Renal pelvis (tissue), 12 donors: Measurements from ENCODE around the gene PMPCA. TPM values are rescaled to one million over a fixed set of nuclear protein-coding genes. Genes with fewer than 3 reads are reported as not detected.

ENCODE experiments used
- DNase-seq: peaks from one replicate; pipeline ENCODE4 v3.0.0-alpha.2; 2013
- long read RNA-seq, 16 experiments: transcript quantifications; one replicate each; lab custom pipeline, GENCODE V29; 2026
- polyA plus RNA-seq, 3 donors: library from polyadenylated mRNA; unstranded; fragments of 120-200 nt; gene quantifications; one replicate each; pipeline ENCODE4 v1.2.1, GENCODE V29; 2013; ENCODE audit not compliant: insufficient read length in 3 of 3

The PMPCA gene, protein sequence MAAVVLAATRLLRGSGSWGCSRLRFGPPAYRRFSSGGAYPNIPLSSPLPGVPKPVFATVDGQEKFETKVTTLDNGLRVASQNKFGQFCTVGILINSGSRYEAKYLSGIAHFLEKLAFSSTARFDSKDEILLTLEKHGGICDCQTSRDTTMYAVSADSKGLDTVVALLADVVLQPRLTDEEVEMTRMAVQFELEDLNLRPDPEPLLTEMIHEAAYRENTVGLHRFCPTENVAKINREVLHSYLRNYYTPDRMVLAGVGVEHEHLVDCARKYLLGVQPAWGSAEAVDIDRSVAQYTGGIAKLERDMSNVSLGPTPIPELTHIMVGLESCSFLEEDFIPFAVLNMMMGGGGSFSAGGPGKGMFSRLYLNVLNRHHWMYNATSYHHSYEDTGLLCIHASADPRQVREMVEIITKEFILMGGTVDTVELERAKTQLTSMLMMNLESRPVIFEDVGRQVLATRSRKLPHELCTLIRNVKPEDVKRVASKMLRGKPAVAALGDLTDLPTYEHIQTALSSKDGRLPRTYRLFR
- 10 to 100 TPM; 57.9 to 76.6 (median 60.2) TPM for polyA plus RNA-seq
- long read RNA-seq, donor 1, transcript PMPCA-201 (13 exons, 2,174 nt) = major isoform, 17 of 21 reads
- long read RNA-seq, donor 1, partial matches to known transcripts = 0 of 21 reads
- long read RNA-seq, donor 1, other reads (novel, unspliced or antisense) = 0 of 21 reads
- long read RNA-seq, donor 2, transcript PMPCA-201 (13 exons, 2,174 nt) = major isoform, 19 of 28 reads
- long read RNA-seq, donor 2, partial matches to known transcripts = 9 of 28 reads
- long read RNA-seq, donor 2, other reads (novel, unspliced or antisense) = 0 of 28 reads
- long read RNA-seq, donor 3, transcript PMPCA-201 (13 exons, 2,174 nt) = major isoform, 18 of 23 reads
- long read RNA-seq, donor 3, partial matches to known transcripts = 0 of 23 reads
- long read RNA-seq, donor 3, other reads (novel, unspliced or antisense) = 0 of 23 reads
- long read RNA-seq, donor 4, transcript PMPCA-201 (13 exons, 2,174 nt) = major isoform, 22 of 22 reads
- long read RNA-seq, donor 4, partial matches to known transcripts = 0 of 22 reads
- long read RNA-seq, donor 4, other reads (novel, unspliced or antisense) = 0 of 22 reads
- long read RNA-seq, donor 5, transcript PMPCA-201 (13 exons, 2,174 nt) = major isoform, 8 of 14 reads
- long read RNA-seq, donor 5, partial matches to known transcripts = 6 of 14 reads
- long read RNA-seq, donor 5, other reads (novel, unspliced or antisense) = 0 of 14 reads
- long read RNA-seq, donor 6, transcript PMPCA-201 (13 exons, 2,174 nt) = major isoform, 25 of 42 reads
- long read RNA-seq, donor 6, partial matches to known transcripts = 15 of 42 reads
- long read RNA-seq, donor 6, other reads (novel, unspliced or antisense) = 0 of 42 reads
- long read RNA-seq, donor 7, transcript PMPCA-201 (13 exons, 2,174 nt) = major isoform, 24 of 44 reads
- long read RNA-seq, donor 7, partial matches to known transcripts = 18 of 44 reads
- long read RNA-seq, donor 7, other reads (novel, unspliced or antisense) = 0 of 44 reads
- long read RNA-seq, donor 8, transcript PMPCA-201 (13 exons, 2,174 nt) = major isoform, 9 of 16 reads
- long read RNA-seq, donor 8, partial matches to known transcripts = 7 of 16 reads
- long read RNA-seq, donor 8, other reads (novel, unspliced or antisense) = 0 of 16 reads
- long read RNA-seq, donor 9, transcript PMPCA-201 (13 exons, 2,174 nt) = major isoform, 20 of 23 reads
- long read RNA-seq, donor 9, partial matches to known transcripts = 0 of 23 reads
- long read RNA-seq, donor 9, other reads (novel, unspliced or antisense) = 0 of 23 reads
- long read RNA-seq, donor 10, transcript PMPCA-201 (13 exons, 2,174 nt) = major isoform, 17 of 21 reads
- long read RNA-seq, donor 10, partial matches to known transcripts = 0 of 21 reads
- long read RNA-seq, donor 10, other reads (novel, unspliced or antisense) = 0 of 21 reads
- long read RNA-seq, donor 11, transcript PMPCA-201 (13 exons, 2,174 nt) = major isoform, 20 of 22 reads
- long read RNA-seq, donor 11, partial matches to known transcripts = 0 of 22 reads
- long read RNA-seq, donor 11, other reads (novel, unspliced or antisense) = 0 of 22 reads
- long read RNA-seq, donor 12, transcript PMPCA-201 (13 exons, 2,174 nt) = major isoform, 27 of 53 reads
- long read RNA-seq, donor 12, transcript PMPCA-207 (6 exons, 1,174 nt) = minor isoform, 6 of 53 reads
- long read RNA-seq, donor 12, partial matches to known transcripts = 11 of 53 reads
- long read RNA-seq, donor 12, other reads (novel, unspliced or antisense) = 5 of 53 reads
- long read RNA-seq, donor 13, partial matches to known transcripts = 9 of 12 reads
- long read RNA-seq, donor 13, other reads (novel, unspliced or antisense) = 0 of 12 reads
- long read RNA-seq, donor 14 = 0 reads
- long read RNA-seq, donor 15, transcript PMPCA-201 (13 exons, 2,174 nt) = major isoform, 23 of 43 reads
- long read RNA-seq, donor 15, partial matches to known transcripts = 15 of 43 reads
- long read RNA-seq, donor 15, other reads (novel, unspliced or antisense) = 0 of 43 reads
- long read RNA-seq, donor 16, transcript PMPCA-201 (13 exons, 2,174 nt) = major isoform, 20 of 41 reads
- long read RNA-seq, donor 16, partial matches to known transcripts = 15 of 41 reads
- long read RNA-seq, donor 16, other reads (novel, unspliced or antisense) = 0 of 41 reads

DNA sequence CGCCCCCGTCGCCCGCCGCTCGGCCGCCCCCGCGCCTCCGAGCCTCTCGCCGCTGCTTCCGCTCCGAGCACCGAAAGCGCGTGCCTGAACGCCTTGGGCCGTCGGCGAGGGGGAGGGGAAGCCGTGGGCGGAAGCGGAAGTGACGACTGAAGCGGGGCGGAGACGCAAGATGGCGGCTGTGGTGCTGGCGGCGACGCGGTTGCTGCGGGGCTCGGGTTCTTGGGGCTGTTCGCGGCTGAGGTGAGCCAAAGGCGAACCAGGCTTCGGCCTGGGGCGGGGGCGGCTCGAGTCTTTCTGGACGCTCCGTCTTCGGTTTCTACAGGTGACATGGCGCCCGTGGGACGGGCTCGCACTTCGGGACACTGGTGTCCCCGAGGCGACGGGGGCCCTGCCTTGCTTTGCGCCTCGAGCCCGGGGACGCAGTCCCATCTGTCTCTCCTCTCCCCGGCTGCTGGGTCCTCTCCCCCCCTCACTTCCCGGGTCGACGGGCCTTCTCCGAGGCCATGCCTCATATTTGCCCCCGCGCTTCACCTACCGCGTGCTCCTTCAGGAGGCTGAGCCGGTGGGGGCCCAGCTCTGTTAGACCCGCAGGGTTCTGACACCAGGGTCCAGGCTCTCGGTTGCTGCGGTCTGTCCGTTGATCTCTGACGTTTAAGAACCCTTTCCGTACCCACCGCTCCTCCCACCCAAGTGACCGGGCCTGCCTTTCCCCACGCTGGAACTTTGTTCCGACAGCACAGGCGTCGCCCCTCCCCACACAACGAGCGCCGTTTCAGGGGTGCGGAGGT is at the start of gene PMPCA, which contains the start of gene ENTR1:
Gene PMPCA, plus strand, starts transcription at position 159 of the 788 bp plus-strand sequence. Its CDS starts 11 bp downstream, at position 170.
Gene ENTR1, minus strand, starts transcription at position 115 of the 788 bp plus-strand sequence. CDS start 217 bp downstream, outside the sequence.
- peak; percentile 90 for DNase-seq

GRCh38 chr9:136361047-136361753 is 49.3 kb upstream of the PMPCA start:
- no peak for DNase-seq

DNA sequence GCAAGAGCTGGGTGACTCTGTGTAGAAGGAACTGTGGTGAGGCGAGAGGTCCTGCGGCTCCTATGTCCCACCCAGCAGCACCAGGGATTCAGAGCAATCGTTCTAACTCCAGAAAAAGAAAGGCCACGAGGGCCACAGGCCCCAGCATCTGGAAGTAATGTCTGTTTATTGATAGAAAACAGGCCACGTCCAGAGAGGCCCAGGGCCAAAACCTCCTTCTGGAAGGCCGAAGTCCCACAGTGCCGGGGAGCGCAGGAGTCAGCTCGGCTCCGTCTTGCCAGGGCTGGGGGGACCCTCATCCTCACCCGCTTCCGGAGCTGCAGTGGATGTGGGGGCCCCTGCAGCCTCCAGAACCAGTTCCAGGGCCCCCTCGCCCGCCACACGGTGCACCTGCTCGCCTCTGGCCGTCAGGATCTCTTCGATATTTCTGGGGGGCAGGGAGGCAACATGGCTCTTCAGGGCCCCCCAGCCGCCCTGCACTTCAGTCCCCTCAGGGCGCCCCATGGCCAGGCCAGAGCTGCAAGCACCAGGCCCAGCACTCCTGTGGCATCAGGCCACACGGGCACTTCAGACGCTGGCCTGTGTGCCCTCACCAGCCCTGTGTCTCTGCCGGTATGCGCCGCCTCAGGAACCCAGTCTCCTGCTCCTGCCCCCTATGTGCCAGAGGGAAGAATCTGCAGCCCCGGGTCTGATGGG is 48.6 kb upstream of the PMPCA start:
- no peak for DNase-seq

GRCh38 chr9:136362450-136362784 is 48.0 kb upstream of the PMPCA start:
- DNase-seq = no peak

GRCh38 chr9:136363106-136363948 is 47.1 kb upstream of the PMPCA start, which contains the start of gene DNLZ:
TSS of gene DNLZ (minus strand) at chr9:136363744. CDS start at chr9:136363714, 30 bp downstream.
- peak; percentile 91 for DNase-seq

DNA sequence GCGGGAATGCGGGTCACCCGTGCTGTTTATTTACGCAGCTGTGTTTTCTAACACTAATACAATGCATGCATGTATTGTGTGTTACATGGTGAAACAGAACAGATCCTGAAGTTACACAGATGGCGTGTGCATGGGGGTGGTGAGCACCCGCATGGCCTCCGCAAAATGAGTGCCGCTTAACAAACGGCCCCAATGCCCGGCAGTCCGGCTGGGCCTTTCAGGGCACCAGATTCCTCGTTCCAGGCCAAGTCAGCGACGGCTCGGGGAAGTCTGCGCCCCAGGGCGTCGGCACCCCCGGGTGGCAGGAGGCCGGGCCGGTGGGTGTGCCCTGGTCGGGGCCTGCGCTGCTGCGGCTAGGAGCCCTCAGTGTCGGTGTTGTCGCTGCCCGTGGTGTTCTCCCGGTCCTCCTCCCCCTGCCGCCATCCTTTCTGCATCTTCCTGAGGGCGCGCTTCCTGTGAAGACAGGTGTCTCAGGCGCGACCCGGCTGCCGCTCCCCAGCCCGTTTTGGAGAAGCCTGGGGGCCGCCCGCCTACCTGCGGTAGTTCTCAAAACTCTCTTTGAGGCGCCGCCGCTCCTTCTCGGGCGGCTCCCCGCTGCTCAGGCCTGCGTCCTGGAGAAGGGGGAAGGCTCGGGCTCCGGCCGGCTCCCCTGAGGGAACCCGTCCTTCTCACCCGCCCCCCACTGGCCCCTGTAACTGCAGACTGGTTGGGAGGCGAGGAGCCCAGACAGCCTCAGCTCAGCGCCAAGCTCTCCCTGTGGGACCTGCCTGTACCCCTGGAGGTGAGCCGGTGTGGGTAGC is 46.3 kb upstream of the PMPCA start:
- DNase-seq = no peak

DNA sequence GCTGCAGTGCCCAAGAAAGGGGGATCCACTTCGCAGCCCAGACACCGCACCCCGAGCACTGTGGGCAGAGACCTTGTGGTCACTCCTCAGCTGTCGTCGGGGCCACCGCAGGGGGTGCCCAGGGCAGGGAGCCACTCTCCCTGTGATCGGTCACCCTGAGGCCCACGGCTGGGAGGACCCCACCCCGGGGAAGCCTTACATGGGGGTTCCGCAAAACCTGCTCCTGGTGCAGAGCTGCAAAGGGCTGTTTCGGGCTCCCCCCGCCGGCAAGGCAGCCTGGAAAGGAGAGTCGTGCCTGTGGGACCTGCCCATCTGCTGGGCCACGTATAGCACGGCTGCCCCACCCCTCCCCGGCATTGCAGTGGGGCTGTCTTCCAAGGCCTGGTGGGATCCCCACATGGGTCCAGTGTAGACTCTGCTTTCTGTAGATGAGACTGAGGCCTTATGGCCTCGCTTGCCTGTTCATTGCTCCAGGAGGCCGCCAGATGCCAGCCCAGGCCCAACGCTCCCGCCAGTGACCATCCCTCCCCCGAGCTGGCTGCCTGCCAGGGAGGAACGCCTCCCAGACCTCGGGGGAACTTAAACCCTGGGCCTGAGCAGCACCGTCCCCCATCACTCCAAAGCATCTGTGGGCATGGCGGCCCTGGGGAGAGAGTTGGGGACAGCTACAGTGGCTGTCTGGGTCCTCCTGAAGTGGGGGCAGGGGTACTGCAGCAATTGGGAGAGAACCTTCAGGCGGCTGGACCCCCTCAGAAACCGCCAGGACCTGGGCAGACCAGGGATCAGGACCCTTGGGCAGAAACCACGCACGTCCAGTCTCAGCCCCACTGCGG is 45.3 kb upstream of the PMPCA start:
- no peak for DNase-seq

GRCh38 chr9:136365775-136366222 is 44.7 kb upstream of the PMPCA start:
- no peak for DNase-seq

- DNase-seq = no peak
These were observed 43.6 kb upstream of the PMPCA start for GRCh38 chr9:136366826-136367225.

- DNase-seq = no peak
These were observed 42.9 kb upstream of the PMPCA start for GRCh38 chr9:136367296-136368145.

DNA sequence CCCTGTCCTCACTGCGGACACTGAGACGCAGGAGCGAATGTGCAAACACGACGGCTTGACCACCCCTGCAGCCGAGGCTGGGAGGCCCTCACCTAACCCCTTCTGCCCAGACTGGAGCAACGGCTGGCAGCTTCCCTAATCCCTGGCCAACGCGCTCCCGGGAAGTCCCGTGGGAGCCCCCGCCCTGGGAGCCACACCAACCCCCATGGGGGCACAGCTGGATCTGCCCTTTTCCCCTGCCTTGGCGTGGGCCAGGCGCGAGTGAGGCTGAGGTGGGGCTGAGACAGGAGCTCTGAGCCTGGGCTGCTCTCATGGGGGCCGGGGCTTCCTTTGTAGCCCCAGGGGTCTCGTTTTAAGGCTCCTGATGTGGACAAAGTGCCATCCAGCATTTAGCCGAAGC is 42.3 kb upstream of the PMPCA start:
- no peak for DNase-seq

- DNase-seq = no peak
These were observed 40.4 kb upstream of the PMPCA start for GRCh38 chr9:136370037-136370436.
